EL (cell line): ENCODE measurements around the gene RFK.
"Not testable (repeated sequence)": the region's sequence is repeated elsewhere in the genome, so short reads cannot be mapped to it uniquely, and the experiment has no call there.

Experiments
- DNase-seq: peaks from one replicate; pipeline ENCODE4 v3.0.0-alpha.2; 2016

Gene RFK

GRCh38 chr9:76394195-76394959, at the start of gene RFK:
Gene RFK (minus strand): TSS chr9:76394426. CDS start chr9:76394171, 255 bp downstream.
- peak; percentile 93 for DNase-seq

GRCh38 chr9:76443887-76444286, 49.7 kb upstream of the RFK start:
- DNase-seq = no peak

GRCh38 chr9:76441551-76442322, 47.5 kb upstream of the RFK start:
- peak; percentile 92 for DNase-seq

GRCh38 chr9:76438841-76439588, 44.8 kb upstream of the RFK start:
- DNase-seq = no peak

DNA sequence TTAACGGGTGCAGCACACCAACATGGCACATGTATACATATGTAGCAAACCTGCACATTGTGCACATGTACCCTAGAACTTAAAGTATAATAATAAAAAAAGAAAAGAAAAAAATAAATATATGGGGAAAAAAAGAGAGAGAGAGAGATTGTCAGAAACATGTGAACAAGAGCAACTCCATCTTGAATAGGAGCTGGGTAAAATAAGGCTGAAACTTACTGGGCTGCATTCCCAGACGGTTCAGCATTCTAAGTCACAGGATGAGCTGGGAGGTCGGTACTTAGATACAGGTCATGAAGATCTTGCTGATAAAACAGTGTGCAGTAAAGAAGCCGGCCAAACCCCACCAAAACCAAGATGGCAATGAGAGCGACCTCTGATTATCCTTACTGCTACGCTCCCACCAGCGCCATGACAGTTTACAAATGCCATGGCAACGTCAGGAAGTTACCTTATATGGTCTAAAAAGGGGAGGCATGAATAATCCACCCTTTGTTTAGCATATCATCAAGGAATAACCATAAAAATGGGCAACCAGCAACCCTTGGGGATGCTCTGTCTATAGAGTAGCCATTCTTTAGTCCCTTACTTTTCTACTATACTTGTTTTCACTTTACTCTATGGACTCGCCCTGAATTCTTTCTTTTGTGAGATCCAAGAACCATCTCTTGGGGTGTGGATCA, 42.9 kb upstream of the RFK start:
- not testable (repeated sequence) for DNase-seq

DNA sequence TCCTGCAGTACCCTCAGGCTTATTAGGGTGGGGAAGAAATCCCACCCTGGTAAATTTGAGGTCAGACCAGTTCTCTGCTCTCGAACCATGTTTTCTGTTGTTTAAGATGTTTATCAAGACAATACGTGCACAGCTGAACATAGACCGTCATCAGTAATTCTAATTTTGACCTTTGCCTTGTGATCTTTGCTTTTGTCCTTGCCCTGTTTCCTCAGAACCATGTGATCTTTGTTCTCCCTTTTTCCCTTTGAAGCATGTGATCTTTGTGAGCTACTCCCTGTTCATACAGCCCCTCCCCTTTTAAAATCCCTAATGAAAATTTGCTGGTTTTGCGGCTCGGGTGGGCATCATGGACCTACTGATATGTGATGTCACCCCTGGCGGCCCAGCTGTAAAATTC, 40.7 kb upstream of the RFK start:
- not testable (repeated sequence) for DNase-seq

- DNase-seq = peak; percentile 46
Observed at GRCh38 chr9:76433836-76434235, 39.6 kb upstream of the RFK start.

DNA sequence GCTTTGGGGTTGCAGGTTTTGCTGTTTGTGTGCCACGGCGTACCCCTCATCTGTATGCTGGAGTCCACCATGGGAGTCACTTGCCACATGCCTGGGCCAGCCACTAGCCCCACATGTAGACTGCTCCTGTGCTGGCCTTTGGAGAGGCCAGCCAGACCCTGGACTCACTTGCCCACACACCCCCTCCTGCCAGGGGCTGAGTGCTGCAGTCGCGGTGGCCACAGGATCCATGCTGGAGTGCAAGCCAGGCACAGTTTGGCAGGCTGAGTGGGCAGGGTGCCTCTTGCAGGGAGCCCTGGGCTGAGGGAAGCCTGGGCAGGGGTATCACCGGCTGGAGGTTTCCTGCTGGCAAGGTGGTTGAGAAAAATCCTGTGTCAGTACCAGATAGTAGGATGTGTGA, 39.2 kb upstream of the RFK start:
- DNase-seq = no peak

- DNase-seq = no peak
Observed at GRCh38 chr9:76431601-76432000, 37.4 kb upstream of the RFK start.

DNA sequence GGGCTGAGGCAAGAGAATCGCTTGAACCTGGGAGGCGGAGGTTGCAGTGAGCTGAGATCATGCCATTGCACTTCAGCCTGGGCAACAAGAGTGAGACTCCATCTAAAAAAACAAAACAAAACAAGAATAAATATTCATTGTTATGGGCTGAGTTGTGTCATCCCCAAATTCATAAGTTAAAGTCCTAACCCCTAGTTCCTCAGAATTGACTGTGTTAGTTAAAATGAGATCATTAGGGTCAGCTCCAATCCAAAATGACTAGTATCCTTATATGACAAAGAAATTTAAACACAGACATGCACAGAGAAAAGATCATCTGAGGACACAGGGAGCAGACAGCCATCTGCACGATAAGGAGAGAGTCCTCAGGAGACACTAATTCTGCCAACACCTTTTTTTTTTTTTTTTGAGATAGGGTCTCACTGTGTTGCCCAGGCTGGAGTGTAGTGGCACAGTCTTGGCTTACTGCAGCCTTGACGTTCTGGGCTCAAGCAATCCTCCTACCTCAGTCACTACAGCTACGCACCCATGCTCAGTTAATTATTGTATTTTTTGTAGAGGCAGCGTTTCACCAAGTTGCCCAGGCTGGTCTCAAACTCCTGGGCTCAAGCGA, 32.7 kb upstream of the RFK start:
- DNase-seq = no peak

- no peak for DNase-seq
Observed at GRCh38 chr9:76425677-76426453, 31.6 kb upstream of the RFK start.

DNA sequence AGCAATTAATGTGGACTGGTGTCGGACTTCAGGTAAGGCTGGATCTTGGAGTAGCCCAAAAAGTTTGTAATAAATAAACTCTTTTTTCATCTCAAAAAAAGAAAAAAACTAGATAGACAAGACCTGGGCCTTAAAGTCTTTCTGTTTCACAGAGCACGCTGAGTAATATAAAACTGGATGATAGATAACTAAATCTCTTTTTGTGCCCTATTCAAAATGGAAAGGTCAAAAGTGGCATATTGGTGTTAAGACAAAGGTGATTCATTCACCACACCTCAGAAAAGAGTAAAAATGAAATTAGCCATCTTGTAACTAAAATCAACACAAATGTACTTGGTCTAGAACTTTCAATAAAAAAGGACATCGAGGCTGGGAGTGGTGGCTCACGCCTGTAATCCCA, 30.3 kb upstream of the RFK start:
- no peak for DNase-seq

DNA sequence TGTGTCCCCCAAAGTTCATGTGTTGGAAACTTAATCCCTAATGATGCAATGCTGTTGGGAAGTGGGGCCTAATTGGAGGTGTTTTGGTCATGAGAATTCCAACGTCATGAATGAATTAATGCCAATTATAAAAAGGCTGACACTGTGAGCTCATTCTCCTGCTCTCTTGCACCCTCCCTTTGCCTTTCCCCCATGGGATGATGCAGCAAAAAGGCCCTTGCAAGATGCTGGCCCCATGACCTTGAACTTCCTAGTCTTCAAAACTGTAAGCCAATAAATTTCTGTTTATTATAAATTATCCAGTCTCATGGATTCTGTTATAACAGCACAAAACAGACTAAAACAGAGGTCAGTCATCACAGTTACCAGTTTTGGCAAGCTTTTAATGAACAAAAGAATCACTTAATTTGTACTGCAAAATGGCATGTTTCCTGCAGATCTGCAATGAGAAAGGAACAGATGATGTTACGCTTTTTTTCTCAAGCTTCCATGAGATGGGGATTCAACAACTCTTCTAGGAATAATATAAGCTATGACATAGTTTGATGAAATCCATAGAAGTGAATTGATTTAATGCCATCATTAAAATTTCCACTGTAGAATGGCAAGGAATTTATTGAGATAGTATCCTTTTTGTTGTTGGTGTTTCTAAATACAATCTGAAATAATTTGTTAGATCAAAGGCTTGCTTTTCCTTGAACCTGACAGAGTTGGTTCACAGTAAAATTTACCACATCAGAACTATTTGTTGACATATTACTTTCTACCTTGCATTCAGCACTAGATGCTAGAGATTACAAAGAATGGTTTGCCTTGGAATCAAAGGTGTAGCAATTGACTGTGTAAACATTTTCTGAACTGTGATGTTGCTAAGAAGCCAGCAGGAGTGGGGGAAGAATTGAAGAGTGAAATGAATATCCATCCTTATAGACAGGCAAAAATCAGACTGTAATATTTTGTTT, 29.3 kb upstream of the RFK start:
- DNase-seq = no peak

DNA sequence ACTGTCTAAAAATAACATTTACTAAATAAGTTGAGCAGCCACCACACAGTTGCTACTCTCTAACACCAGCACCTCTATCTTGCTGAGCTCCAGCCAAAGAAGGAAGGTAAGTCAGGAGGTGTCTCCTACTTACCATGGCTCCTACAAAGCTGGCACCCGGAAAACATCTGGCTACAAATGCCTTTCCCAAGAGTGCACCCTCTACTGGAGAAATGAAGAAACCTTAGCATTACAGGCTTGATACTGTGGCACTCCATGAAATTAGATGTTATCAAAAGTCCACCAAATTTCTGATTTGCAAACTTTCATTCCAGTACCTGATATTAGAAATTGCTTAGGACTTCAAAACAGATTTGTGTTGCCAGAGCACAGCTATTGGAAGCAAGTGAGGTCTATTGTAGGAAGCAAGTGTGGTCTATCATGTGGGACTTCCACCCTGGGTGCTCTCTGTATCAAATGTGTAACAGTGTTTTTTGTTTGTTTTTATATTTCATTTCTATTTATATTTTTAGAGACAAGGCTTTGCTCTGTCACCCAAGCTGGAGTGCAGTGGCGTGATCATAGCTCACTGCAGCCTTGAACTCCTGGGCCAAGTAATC, 25.7 kb upstream of the RFK start:
- peak; percentile 34 for DNase-seq

DNA sequence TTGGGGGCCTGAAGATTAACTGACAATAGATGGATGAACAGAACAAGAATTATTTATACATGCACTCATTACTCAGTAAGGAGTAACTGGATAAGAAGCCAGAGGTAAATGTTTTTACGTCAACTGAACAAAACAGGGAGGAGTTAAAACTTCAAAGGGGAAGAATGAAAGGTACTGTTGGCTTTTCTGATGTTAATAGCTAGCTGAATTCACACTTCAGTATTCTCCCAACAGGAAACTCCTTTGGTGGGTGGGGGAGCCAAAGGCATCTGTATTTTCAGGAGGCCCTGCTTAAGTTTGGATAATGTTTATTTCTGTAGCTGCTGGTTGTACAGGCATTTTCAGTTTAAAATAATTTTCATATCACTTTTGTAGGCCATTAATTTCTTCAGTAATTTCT, 23.2 kb upstream of the RFK start:
- DNase-seq = no peak

GRCh38 chr9:76415731-76416130, 21.5 kb upstream of the RFK start:
- DNase-seq = peak; percentile 28

DNA sequence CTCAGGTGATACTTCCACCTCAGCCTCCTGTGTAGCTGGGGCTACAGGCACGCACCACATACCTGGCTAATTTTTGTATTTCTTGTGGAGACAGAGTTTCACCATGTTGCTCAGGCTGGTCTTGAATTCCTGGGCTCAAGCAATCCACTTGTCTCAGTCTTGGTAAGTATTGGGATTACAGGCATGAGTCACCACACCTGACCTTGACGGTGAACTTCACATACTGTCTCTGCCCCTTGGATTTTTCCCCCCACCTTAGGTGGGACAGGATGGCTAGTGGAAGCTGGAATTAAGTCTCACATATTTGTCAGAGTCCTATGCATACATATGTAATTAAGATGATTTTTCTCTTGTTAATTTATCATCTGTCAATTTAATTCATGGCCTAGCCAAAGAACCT, 20.9 kb upstream of the RFK start:
- peak; percentile 36 for DNase-seq

- DNase-seq = peak; percentile 69
Observed at GRCh38 chr9:76414661-76415060, 20.4 kb upstream of the RFK start.

DNA sequence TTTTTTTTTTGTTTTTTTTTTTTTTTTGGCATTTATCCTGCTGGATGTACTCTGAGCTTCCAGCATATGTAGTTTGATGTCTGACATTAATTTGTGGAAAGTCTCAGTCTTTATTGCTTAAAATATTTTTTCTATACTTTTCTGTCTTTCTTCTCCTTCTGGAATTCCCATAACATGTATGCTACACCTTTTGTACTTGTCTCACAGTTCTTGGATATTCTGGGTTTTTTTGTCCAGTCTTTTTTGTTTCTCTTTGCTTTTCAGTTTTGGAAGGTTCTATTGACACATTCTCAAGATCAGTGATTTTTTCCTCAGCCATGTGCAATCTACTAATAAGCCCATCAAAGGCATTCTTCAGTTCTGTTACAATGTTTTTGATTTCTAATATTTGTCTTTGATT, 19.4 kb upstream of the RFK start:
- DNase-seq = no peak

DNA sequence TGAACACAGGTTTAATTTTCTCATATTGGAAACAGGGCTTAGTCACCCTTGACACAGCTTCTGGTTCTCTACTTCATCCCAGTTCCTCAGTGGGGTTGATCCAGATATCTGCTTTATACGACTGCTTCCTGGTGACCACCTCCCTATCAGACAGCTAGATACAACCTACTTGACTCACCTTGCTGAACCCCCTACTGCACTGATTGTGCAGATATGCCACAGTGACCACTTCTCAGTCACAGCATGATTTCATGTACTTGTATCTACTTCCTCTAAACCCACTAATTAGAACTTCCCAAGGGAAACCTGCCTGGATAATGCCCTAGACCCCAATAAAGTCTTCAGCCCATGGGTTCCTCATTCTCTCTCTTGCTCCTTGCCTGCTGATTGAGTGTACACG, 18.4 kb upstream of the RFK start:
- DNase-seq = no peak
